ENCODE measurements around the gene DNASE2B. TPM values are rescaled to one million over a fixed set of nuclear protein-coding genes. Genes with fewer than 3 reads are reported as not detected.

The DNASE2B gene
- total and polyA plus RNA-seq, 2 donors from 2014 or later = not detected

GRCh38 chr1:84412316-84412942 is 14.1 kb downstream of the DNASE2B start:
- no peak for FAIRE-seq
- H3K36me3 ChIP-seq (ENCODE audit: control insufficient read depth in 2 of 3, insufficient read depth in 3 of 3, low read length in 3 of 3) = no peaks in the 10 kb centered on the region

DNA sequence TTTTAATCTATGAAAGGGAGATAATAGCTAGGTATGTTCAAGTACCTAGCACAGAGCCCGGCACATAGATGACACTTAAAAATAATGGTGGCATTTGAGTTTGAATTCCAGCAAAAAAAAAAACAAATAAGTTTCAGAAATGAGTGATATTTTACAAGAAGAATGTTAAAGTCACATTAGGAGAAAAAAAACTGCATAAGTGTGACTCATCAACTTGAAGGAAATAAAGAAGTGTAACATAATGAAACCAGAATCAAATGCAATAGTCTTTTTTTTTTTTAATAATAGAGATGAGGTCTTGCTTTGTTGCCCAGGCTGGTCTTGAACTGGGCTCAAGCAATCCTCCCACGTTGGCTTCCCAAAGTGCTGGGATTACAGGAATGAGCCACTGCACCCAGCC is 17.1 kb downstream of the DNASE2B start:
- Histone ChIP-seq H3K4me1 (ENCODE audit: control insufficient read depth in 2 of 3, insufficient read depth in 2 of 3, low read depth in 1 of 3, low read length in 3 of 3) (no peaks in the 10 kb centered on the region), H3K27me3 (ENCODE audit: control insufficient read depth, insufficient read depth, low read length) (no peaks in the 10 kb centered on the region), H3K4me3 (ENCODE audit: low read length in 3 of 3) (no peak overlapping the region), H3K9me3 (ENCODE audit: control insufficient read depth in 2 of 3, insufficient read depth in 1 of 3, low read length in 3 of 3) (no peaks in the 10 kb centered on the region), H3K27ac (ENCODE audit: low read depth in 2 of 2, low read length in 2 of 2) (no peak overlapping the region), H3K9ac (ENCODE audit: low read length in 3 of 3) (no peak overlapping the region), H3K36me3 (ENCODE audit: control insufficient read depth in 2 of 3, insufficient read depth in 3 of 3, low read length in 3 of 3) (no peaks in the 10 kb centered on the region)
- DNase-seq = no peak
- intact Hi-C loops (cut with DNase I) = no loop called here
- FAIRE-seq = no peak
- no peak for TF ChIP-seq CTCF (IDR thresholded peaks at IDR 0.05; ENCODE audit: borderline replicate concordance, extremely low read depth, insufficient read depth)

More at GRCh38 chr1:84412316-84412942, 14.1 kb downstream of the DNASE2B start:
- Histone ChIP-seq H3K4me1 (ENCODE audit: control insufficient read depth in 2 of 3, insufficient read depth in 2 of 3, low read depth in 1 of 3, low read length in 3 of 3) (no peaks in the 10 kb centered on the region), H3K9me3 (ENCODE audit: control insufficient read depth in 2 of 3, insufficient read depth in 1 of 3, low read length in 3 of 3) (no peaks in the 10 kb centered on the region), H3K4me3 (ENCODE audit: low read length in 3 of 3) (no peak overlapping the region), H3K27ac (ENCODE audit: low read depth in 2 of 2, low read length in 2 of 2) (no peak overlapping the region), H3K9ac (ENCODE audit: low read length in 3 of 3) (no peak overlapping the region), H3K27me3 (ENCODE audit: control insufficient read depth, insufficient read depth, low read length) (no peaks in the 10 kb centered on the region)
- intact Hi-C loops (cut with DNase I) = no loop called here
- no peak for TF ChIP-seq CTCF (IDR thresholded peaks at IDR 0.05; ENCODE audit: borderline replicate concordance, extremely low read depth, insufficient read depth)
- DNase-seq = no peak

GRCh38 chr1:84422909-84423308 is 24.6 kb downstream of the DNASE2B start:
- Histone ChIP-seq H3K9me3 (ENCODE audit: control insufficient read depth in 2 of 3, insufficient read depth in 1 of 3, low read length in 3 of 3) (no peaks in the 10 kb centered on the region), H3K36me3 (ENCODE audit: control insufficient read depth in 2 of 3, insufficient read depth in 3 of 3, low read length in 3 of 3) (no peaks in the 10 kb centered on the region), H3K27ac (ENCODE audit: low read depth in 2 of 2, low read length in 2 of 2) (no peak overlapping the region), H3K4me1 (ENCODE audit: control insufficient read depth in 2 of 3, insufficient read depth in 2 of 3, low read depth in 1 of 3, low read length in 3 of 3) (no peaks in the 10 kb centered on the region), H3K27me3 (ENCODE audit: control insufficient read depth, insufficient read depth, low read length) (no peaks in the 10 kb centered on the region), H3K9ac (ENCODE audit: low read length in 3 of 3) (no peak overlapping the region), H3K4me3 (ENCODE audit: low read length in 3 of 3) (no peak overlapping the region)
- DNase-seq (no peak), FAIRE-seq (no peak)
- TF ChIP-seq CTCF (IDR thresholded peaks at IDR 0.05; ENCODE audit: borderline replicate concordance, extremely low read depth, insufficient read depth) = no peak
- intact Hi-C loops (cut with DNase I) = loop anchor here (10.0 kb wide), 1 partner anchor 288 kb away; no protein-coding TSS in a partner anchor
